ENCODE results near the gene SOX15.

- TF ChIP-seq CTCF (IDR thresholded peaks at IDR 0.05): peak in 4 of 5 experiments; percentile 37 to 54 (median 42)
- TF ChIP-seq POLR2A (IDR thresholded peaks at IDR 0.05): no peak
Observed at GRCh38 chr17:7560172-7561027, 29.5 kb downstream of the SOX15 start.
